ENCODE measurements around the gene STAT1. TPM values are rescaled to one million over a fixed set of nuclear protein-coding genes. Genes with fewer than 3 reads are reported as not detected.

STAT1 gene
- total RNA-seq, 1 donor from 2014 or later = 12.4 TPM

- no peaks in the 10 kb centered on the region for H3K36me3 Mint-ChIP-seq (ENCODE audit: unreplicated experiment)
- no peaks in the 10 kb centered on the region for H3K4me1 Mint-ChIP-seq (ENCODE audit: low read depth, unreplicated experiment)
- TF ChIP-seq, protein P1, sequence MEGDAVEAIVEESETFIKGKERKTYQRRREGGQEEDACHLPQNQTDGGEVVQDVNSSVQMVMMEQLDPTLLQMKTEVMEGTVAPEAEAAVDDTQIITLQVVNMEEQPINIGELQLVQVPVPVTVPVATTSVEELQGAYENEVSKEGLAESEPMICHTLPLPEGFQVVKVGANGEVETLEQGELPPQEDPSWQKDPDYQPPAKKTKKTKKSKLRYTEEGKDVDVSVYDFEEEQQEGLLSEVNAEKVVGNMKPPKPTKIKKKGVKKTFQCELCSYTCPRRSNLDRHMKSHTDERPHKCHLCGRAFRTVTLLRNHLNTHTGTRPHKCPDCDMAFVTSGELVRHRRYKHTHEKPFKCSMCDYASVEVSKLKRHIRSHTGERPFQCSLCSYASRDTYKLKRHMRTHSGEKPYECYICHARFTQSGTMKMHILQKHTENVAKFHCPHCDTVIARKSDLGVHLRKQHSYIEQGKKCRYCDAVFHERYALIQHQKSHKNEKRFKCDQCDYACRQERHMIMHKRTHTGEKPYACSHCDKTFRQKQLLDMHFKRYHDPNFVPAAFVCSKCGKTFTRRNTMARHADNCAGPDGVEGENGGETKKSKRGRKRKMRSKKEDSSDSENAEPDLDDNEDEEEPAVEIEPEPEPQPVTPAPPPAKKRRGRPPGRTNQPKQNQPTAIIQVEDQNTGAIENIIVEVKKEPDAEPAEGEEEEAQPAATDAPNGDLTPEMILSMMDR (IDR thresholded peaks at IDR 0.05; ENCODE audit: partially characterized antibody, unreplicated experiment) = no peak
- no peak overlapping the region for H3K27ac Mint-ChIP-seq (ENCODE audit: unreplicated experiment)
- H3K9me3 Mint-ChIP-seq (ENCODE audit: unreplicated experiment) = no peaks in the 10 kb centered on the region
- H3K4me3 Mint-ChIP-seq (ENCODE audit: unreplicated experiment) = no peak overlapping the region
- peaks cover 2% of the 10 kb centered on the region for H3K27me3 Mint-ChIP-seq (ENCODE audit: unreplicated experiment)
- DNase-seq = no peak
These were observed 666 bp upstream of the STAT1 start for GRCh38 chr2:191014653-191015020.

GRCh38 chr2:191013682-191013931 is 364 bp downstream of the STAT1 start:
- DNase-seq = no peak
- Mint-ChIP-seq H3K36me3 (ENCODE audit: unreplicated experiment) (no peaks in the 10 kb centered on the region), H3K27me3 (ENCODE audit: unreplicated experiment) (peaks cover 2% of the 10 kb centered on the region), H3K4me1 (ENCODE audit: low read depth, unreplicated experiment) (no peaks in the 10 kb centered on the region), H3K27ac (ENCODE audit: unreplicated experiment) (no peak overlapping the region), H3K4me3 (ENCODE audit: unreplicated experiment) (no peak overlapping the region), H3K9me3 (ENCODE audit: unreplicated experiment) (no peaks in the 10 kb centered on the region)
- TF ChIP-seq, protein P1 (IDR thresholded peaks at IDR 0.05; ENCODE audit: partially characterized antibody, unreplicated experiment) = no peak

- no peak overlapping the region for H3K27ac Mint-ChIP-seq (ENCODE audit: unreplicated experiment)
- H3K4me3 Mint-ChIP-seq (ENCODE audit: unreplicated experiment) = no peak overlapping the region
- no peak for DNase-seq
- peaks cover 2% of the 10 kb centered on the region for H3K27me3 Mint-ChIP-seq (ENCODE audit: unreplicated experiment)
- no peaks in the 10 kb centered on the region for H3K9me3 Mint-ChIP-seq (ENCODE audit: unreplicated experiment)
- no peaks in the 10 kb centered on the region for H3K4me1 Mint-ChIP-seq (ENCODE audit: low read depth, unreplicated experiment)
- H3K36me3 Mint-ChIP-seq (ENCODE audit: unreplicated experiment) = no peaks in the 10 kb centered on the region
- TF ChIP-seq, protein P1 (IDR thresholded peaks at IDR 0.05; ENCODE audit: partially characterized antibody, unreplicated experiment) = no peak
These were observed 908 bp downstream of the STAT1 start for GRCh38 chr2:191012845-191013681.

DNA sequence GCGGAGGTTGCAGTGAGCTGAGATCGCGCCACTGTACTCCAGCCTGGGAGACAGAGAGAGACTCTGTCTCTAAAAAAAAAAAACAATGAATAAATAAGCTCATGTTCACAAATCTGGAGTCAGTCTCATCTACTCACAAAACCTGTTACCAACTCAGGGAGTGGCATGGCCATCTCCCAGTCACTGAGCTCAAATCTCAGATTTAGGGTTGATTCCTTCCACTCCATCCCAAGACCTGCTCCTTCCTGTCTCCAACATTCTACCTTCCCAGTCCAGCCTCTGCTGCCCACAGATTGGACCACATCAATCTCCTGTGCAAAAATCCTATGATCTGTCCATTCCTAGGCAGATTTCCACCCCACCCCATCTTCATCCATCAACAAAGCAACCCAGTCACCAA is 1.6 kb downstream of the STAT1 start:
- no peak overlapping the region for H3K27ac Mint-ChIP-seq (ENCODE audit: unreplicated experiment)
- TF ChIP-seq, protein P1 (IDR thresholded peaks at IDR 0.05; ENCODE audit: partially characterized antibody, unreplicated experiment) = no peak
- DNase-seq = no peak
- no peaks in the 10 kb centered on the region for H3K4me1 Mint-ChIP-seq (ENCODE audit: low read depth, unreplicated experiment)
- H3K9me3 Mint-ChIP-seq (ENCODE audit: unreplicated experiment) = no peaks in the 10 kb centered on the region
- no peak overlapping the region for H3K4me3 Mint-ChIP-seq (ENCODE audit: unreplicated experiment)
- H3K36me3 Mint-ChIP-seq (ENCODE audit: unreplicated experiment) = no peaks in the 10 kb centered on the region
- H3K27me3 Mint-ChIP-seq (ENCODE audit: unreplicated experiment) = peaks cover 2% of the 10 kb centered on the region
